ENCODE results near the gene ZPBP2. TPM values are rescaled to one million over a fixed set of nuclear protein-coding genes. Genes with fewer than 3 reads are reported as not detected.

ZPBP2 gene
- total RNA-seq, 2 donors from 2014 or later = not detected

DNA sequence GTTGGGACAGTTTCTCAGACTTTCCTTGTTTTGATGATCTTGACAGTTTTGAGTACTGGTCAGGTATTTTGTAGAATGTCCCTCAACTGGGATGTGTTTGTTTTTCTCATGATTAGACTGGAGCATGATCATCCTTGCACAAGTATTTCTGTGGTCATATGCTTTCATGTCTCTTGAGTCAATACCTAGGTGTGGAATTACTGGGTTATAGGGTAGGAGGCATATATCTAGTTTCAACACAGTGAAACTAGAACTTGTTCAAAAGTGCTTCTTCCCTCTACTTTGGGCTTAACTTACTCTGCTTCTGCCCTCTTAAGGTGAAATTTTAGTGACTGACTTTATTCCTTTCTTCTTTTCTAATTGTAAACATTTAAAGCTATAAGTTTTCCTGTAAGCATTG is 34.0 kb upstream of the ZPBP2 start:
- H3K9me3 ChIP-seq = no peaks in the 10 kb centered on the region
- no peak overlapping the region for H3K27ac ChIP-seq
- intact Hi-C loops (cut with DNase I) = no loop called here
- no peak overlapping the region for H3K4me3 ChIP-seq
- TF ChIP-seq, protein P1, sequence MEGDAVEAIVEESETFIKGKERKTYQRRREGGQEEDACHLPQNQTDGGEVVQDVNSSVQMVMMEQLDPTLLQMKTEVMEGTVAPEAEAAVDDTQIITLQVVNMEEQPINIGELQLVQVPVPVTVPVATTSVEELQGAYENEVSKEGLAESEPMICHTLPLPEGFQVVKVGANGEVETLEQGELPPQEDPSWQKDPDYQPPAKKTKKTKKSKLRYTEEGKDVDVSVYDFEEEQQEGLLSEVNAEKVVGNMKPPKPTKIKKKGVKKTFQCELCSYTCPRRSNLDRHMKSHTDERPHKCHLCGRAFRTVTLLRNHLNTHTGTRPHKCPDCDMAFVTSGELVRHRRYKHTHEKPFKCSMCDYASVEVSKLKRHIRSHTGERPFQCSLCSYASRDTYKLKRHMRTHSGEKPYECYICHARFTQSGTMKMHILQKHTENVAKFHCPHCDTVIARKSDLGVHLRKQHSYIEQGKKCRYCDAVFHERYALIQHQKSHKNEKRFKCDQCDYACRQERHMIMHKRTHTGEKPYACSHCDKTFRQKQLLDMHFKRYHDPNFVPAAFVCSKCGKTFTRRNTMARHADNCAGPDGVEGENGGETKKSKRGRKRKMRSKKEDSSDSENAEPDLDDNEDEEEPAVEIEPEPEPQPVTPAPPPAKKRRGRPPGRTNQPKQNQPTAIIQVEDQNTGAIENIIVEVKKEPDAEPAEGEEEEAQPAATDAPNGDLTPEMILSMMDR (IDR thresholded peaks at IDR 0.05) = no peak
- TF ChIP-seq POLR2A (IDR thresholded peaks at IDR 0.05) = no peak
- DNase-seq (no peak), ATAC-seq (no peak)
- no peaks in the 10 kb centered on the region for H3K27me3 ChIP-seq
- no peaks in the 10 kb centered on the region for H3K4me1 ChIP-seq
- H3K36me3 ChIP-seq (replicated peaks in 1 of 2; ENCODE audit: insufficient read depth in 1 of 2, low read depth in 2 of 2) = no peaks in the 10 kb centered on the region

- DNase-seq (no peak), ATAC-seq (no peak)
- H3K9me3 ChIP-seq = no peaks in the 10 kb centered on the region
- no peak for TF ChIP-seq POLR2A (IDR thresholded peaks at IDR 0.05)
- TF ChIP-seq, protein P1 (IDR thresholded peaks at IDR 0.05) = no peak
- H3K36me3 ChIP-seq (replicated peaks in 1 of 2; ENCODE audit: insufficient read depth in 1 of 2, low read depth in 2 of 2) = no peaks in the 10 kb centered on the region
- H3K4me3 ChIP-seq = no peak overlapping the region
- no peak overlapping the region for H3K27ac ChIP-seq
- no peaks in the 10 kb centered on the region for H3K4me1 ChIP-seq
- no peaks in the 10 kb centered on the region for H3K27me3 ChIP-seq
- WGBS, 2 donors = 93 to 95% methylated on average over 16 of the region's 17 CpGs
- intact Hi-C loops (cut with DNase I) = no loop called here
These were observed 32.8 kb upstream of the ZPBP2 start for GRCh38 chr17:39835038-39835786.

GRCh38 chr17:39836117-39836516 is 31.9 kb upstream of the ZPBP2 start:
- ATAC-seq = no peak
- Histone ChIP-seq H3K36me3 (replicated peaks in 1 of 2; ENCODE audit: insufficient read depth in 1 of 2, low read depth in 2 of 2) (no peaks in the 10 kb centered on the region), H3K4me1 (no peaks in the 10 kb centered on the region), H3K27ac (no peak overlapping the region), H3K4me3 (no peak overlapping the region), H3K27me3 (no peaks in the 10 kb centered on the region), H3K9me3 (no peaks in the 10 kb centered on the region)
- WGBS, 2 donors = 70 to 79% methylated on average over 5 to 6 of the region's 6 CpGs
- no peak for DNase-seq
- intact Hi-C loops (cut with DNase I) = no loop called here
- TF ChIP-seq, protein P1 (IDR thresholded peaks at IDR 0.05) = no peak
- TF ChIP-seq POLR2A (IDR thresholded peaks at IDR 0.05) = no peak

DNA sequence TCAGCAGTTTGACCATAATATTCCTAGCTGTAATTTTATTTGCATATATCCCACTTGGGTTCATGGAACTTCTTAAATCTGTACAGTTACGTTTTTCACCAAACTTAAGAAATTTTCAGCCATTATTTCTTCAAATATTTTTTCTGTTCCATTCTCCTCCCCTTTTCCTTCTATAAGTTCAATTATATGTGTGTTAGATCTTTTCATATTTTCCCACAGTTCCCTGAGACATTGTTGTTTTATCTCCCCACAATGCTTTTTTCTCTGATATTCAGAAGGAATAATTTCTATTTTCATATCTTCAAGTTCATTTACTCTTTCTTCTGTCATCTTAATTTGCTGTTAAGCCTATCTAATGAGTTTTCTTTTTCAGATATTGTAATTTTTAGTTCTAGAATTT is 29.9 kb upstream of the ZPBP2 start:
- no peaks in the 10 kb centered on the region for H3K27me3 ChIP-seq
- intact Hi-C loops (cut with DNase I) = no loop called here
- no peak for TF ChIP-seq POLR2A (IDR thresholded peaks at IDR 0.05)
- no peaks in the 10 kb centered on the region for H3K9me3 ChIP-seq
- H3K27ac ChIP-seq = no peak overlapping the region
- H3K4me3 ChIP-seq = no peak overlapping the region
- 44 to 69% methylated on average over 1 of the region's 1 CpG for WGBS, 2 donors
- ATAC-seq (no peak), DNase-seq (no peak)
- no peaks in the 10 kb centered on the region for H3K36me3 ChIP-seq (replicated peaks in 1 of 2; ENCODE audit: insufficient read depth in 1 of 2, low read depth in 2 of 2)
- H3K4me1 ChIP-seq = no peaks in the 10 kb centered on the region

- H3K27me3 ChIP-seq = no peaks in the 10 kb centered on the region
- no peaks in the 10 kb centered on the region for H3K36me3 ChIP-seq (replicated peaks in 1 of 2; ENCODE audit: insufficient read depth in 1 of 2, low read depth in 2 of 2)
- DNase-seq = no peak
- ATAC-seq = no peak
- no peaks in the 10 kb centered on the region for H3K9me3 ChIP-seq
- H3K4me3 ChIP-seq = no peak overlapping the region
- intact Hi-C loops (cut with DNase I) = no loop called here
- no peak overlapping the region for H3K27ac ChIP-seq
- WGBS, 2 donors = 48 to 58% methylated on average over 1 of the region's 1 CpG
- no peak for TF ChIP-seq POLR2A (IDR thresholded peaks at IDR 0.05)
- TF ChIP-seq, protein P1 (IDR thresholded peaks at IDR 0.05) = no peak
- no peaks in the 10 kb centered on the region for H3K4me1 ChIP-seq
These were observed 29.2 kb upstream of the ZPBP2 start for GRCh38 chr17:39838784-39839183.
